Stimulated activated memory B cell treated with anti-CD40 and anti-IgM and Interleukin-4, amounts not matched to agents 10 μg/mL and 1 μg/mL and 100 μg/mL, for 72 hours (primary cell): ENCODE data around the gene NXPH3.

Source experiments
- ATAC-seq: fragments of 150-1000 bp; cut with Tn5 transposase; 2 replicates; pipeline ENCODE4 v1.10.0; 2021
- H3K27ac Mint-ChIP-seq: one replicate; pipeline ENCODE4 v1.8.0; 2022; ENCODE audit warnings: mild to moderate bottlenecking, mixed read lengths
- H3K27me3 Mint-ChIP-seq: one replicate; pipeline ENCODE4 v1.8.0; 2022; ENCODE audit warnings: mixed read lengths
- H3K36me3 Mint-ChIP-seq: one replicate; pipeline ENCODE4 v1.8.0; 2022; ENCODE audit warnings: mixed read lengths
- H3K4me1 Mint-ChIP-seq: one replicate; pipeline ENCODE4 v1.8.0; 2022; ENCODE audit warnings: mixed read lengths
- H3K4me3 Mint-ChIP-seq: one replicate; pipeline ENCODE4 v1.8.0; 2022; ENCODE audit warnings: mild to moderate bottlenecking, moderate library complexity, mixed read lengths
- H3K9me3 Mint-ChIP-seq: one replicate; pipeline ENCODE4 v1.8.0; 2022; ENCODE audit warnings: mixed read lengths

Gene NXPH3

DNA sequence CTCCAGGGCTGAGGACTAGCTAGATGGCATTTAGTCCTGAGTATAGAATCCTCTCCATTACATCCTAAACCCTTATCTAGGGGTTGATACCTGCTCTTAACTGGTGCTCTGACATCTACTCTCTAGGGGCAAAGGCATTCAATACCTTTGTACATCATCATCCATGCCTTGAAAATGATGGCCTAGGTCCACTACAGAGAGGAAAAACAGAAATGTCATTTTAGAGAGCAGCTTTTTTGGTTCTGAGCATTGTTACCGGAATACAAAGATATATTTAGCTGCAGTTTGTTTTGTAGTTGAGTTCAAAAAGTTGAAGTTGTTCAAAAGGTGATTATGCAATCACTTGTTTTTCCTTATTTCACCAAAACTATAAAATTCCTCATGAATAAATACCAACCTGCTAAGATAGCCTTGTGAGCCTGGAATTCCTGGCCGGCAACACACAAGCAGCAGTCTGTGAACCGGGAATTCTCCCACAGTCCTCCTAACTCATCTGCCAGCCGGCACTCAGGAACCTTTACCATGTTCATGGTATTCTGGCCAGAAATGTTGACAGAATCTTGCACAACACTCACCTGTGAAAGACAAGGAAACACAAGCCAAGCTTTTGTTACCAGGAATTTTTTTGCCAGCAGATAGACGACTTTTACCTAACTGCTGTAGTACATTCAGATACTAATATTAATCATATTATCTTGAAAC, 35.4 kb downstream of the NXPH3 start:
- Mint-ChIP-seq H3K9me3 (no peaks in the 10 kb centered on the region), H3K27me3 (no peaks in the 10 kb centered on the region), H3K4me1 (no peaks in the 10 kb centered on the region), H3K4me3 (no peak overlapping the region), H3K36me3 (peaks cover 53% of the 10 kb centered on the region), H3K27ac (no peak overlapping the region)
- ATAC-seq = no peak

DNA sequence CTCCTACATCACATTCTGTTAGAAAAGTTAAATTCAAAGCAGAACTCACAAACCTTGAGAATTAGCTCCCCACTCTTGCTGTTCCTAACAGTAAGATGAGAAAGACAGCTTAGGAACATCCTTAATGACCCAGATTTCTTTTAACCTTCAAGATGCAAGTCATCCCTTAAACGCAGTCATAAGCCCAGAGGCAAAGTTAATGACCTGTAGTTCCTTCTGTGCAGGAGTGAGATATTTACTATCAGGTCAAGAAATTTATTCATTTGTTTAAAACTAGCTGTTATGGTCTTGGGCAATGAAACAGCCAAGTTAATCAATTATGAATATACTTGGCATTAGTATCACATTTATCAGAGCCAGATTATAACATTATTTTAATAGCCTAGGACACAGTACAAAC, 37.1 kb downstream of the NXPH3 start:
- no peaks in the 10 kb centered on the region for H3K27me3 Mint-ChIP-seq
- ATAC-seq = no peak
- H3K9me3 Mint-ChIP-seq = no peaks in the 10 kb centered on the region
- no peaks in the 10 kb centered on the region for H3K4me1 Mint-ChIP-seq
- peaks cover 51% of the 10 kb centered on the region for H3K36me3 Mint-ChIP-seq
- no peak overlapping the region for H3K4me3 Mint-ChIP-seq
- no peak overlapping the region for H3K27ac Mint-ChIP-seq

DNA sequence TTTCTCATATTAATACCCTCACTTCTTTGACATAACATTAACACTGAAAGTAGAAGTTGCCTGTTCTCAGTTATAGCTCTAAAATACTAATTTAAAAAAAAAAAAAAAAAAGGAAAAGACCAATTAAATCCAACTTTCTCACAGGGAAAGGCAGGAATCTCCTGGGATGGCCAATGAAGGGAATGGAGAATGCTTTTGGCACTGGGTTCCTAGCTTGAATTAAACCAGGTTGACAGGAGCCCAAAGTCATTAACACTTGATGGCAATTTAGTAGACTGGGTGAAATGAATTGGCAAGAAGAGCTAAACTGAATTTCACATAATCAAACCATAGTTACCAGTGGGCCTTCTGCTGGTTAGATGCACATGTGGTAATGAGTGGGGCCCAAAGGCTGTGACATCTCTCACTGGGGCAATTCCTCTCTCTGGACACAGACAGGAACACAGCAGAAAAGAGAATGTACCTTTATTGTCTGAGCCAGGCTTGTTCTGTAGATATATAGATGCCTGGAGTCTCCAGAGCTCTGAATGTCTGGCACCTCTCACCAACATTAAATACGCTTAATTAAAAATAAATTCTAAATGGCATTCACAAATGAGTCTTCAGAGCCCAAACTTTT, 37.6 kb downstream of the NXPH3 start:
- H3K9me3 Mint-ChIP-seq = no peaks in the 10 kb centered on the region
- H3K36me3 Mint-ChIP-seq = peaks cover 49% of the 10 kb centered on the region
- H3K27ac Mint-ChIP-seq = no peak overlapping the region
- no peak for ATAC-seq
- no peaks in the 10 kb centered on the region for H3K4me1 Mint-ChIP-seq
- no peak overlapping the region for H3K4me3 Mint-ChIP-seq
- no peaks in the 10 kb centered on the region for H3K27me3 Mint-ChIP-seq

DNA sequence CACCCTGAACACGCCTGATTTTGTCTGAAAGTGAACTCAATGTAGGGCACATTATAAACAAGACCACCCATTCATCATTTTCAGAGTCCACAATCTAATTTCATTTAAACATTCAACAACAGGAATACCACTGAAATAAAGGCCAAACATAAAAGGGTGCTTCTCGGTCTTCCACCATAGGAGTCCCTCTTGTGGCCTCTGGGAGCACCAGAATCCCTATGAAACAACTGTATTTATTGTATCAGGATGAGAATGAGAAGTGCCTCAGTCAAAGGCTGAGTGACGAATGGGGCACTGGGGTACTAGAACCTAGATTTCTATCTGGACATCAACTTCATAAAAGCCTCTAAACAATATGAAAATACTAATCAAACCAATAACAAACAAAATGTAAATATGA, 40.4 kb downstream of the NXPH3 start:
- Mint-ChIP-seq H3K4me1 (no peaks in the 10 kb centered on the region), H3K4me3 (no peak overlapping the region), H3K9me3 (no peaks in the 10 kb centered on the region), H3K27me3 (no peaks in the 10 kb centered on the region), H3K27ac (no peak overlapping the region), H3K36me3 (peaks cover 29% of the 10 kb centered on the region)
- ATAC-seq = no peak

DNA sequence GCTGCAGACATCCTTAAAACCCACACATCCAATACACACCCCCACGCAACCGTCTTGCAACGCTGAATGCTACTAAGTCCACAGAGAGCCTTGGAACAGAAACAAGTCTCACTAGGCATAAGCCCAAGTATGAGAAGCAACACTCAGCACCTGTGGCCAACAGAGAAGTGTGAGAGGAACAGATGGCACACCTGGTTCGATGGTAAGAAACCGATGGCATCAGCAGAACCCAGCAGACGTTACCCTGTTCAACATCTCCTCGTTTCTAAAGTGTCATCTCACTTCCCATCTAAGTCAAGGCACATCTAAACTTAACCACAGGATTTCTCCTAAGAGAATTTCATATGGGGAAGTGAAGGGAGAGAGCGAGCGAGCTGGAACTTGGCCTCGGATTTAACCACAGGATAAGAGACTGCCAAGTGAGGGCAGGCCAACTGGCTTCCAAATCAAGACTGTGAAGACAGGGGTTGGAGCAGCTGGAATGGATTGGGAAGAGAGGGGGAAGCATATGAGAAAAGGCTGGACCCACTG, 41.0 kb downstream of the NXPH3 start:
- no peaks in the 10 kb centered on the region for H3K9me3 Mint-ChIP-seq
- no peaks in the 10 kb centered on the region for H3K4me1 Mint-ChIP-seq
- peaks cover 29% of the 10 kb centered on the region for H3K36me3 Mint-ChIP-seq
- H3K27me3 Mint-ChIP-seq = no peaks in the 10 kb centered on the region
- ATAC-seq = no peak
- no peak overlapping the region for H3K4me3 Mint-ChIP-seq
- peak overlapping the region; percentile 31 for H3K27ac Mint-ChIP-seq

DNA sequence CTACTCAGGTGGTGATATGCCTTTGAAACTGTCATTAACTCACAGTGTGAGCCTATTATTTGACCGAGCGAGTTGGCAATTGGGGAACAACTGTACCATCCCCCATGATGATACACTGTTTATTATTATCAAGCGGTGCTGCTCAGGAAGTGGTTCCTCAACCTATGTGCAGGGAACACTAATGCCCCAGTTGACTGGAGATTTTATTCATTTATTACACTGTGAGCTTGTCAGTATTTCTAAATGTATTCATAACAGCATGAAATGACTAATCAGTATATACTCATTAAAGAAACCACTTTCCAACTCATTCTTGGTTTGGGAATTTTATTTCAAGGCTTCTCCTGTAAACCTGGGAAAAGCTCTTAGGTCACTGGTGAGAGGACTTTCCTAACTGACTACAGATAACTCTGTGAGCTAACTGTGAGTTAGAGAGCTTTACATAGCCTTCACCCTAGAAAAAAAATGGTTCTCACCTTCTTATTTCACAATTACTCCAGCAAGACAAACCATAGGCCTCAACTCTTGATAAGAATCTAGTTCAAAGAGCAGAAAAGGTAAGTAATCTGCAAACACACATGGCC, 42.4 kb downstream of the NXPH3 start:
- H3K4me1 Mint-ChIP-seq = no peaks in the 10 kb centered on the region
- no peak for ATAC-seq
- no peaks in the 10 kb centered on the region for H3K27me3 Mint-ChIP-seq
- no peak overlapping the region for H3K27ac Mint-ChIP-seq
- H3K36me3 Mint-ChIP-seq = peaks cover 29% of the 10 kb centered on the region
- no peak overlapping the region for H3K4me3 Mint-ChIP-seq
- no peaks in the 10 kb centered on the region for H3K9me3 Mint-ChIP-seq

DNA sequence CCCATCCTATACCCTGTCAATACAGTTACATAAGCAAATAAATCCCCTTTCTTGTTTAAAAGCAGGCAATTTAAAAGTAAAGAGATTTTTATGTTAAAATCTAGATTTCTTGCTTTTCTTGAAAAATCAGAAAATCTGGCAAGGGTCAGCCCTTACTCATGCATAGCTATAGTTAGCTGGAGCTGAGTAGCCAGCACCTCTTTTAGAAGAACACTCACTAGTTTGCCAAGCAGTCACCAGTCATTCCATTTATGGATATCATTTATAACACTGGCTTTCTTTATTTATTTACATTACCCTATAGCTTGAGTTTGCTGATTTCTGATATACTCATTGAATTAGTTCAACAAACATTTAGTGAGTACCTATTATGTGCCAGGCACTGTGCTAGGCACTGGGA, 45.7 kb downstream of the NXPH3 start:
- ATAC-seq = no peak
- Mint-ChIP-seq H3K9me3 (no peaks in the 10 kb centered on the region), H3K4me3 (no peak overlapping the region), H3K4me1 (no peaks in the 10 kb centered on the region), H3K27me3 (no peaks in the 10 kb centered on the region), H3K36me3 (peaks cover 29% of the 10 kb centered on the region), H3K27ac (no peak overlapping the region)

DNA sequence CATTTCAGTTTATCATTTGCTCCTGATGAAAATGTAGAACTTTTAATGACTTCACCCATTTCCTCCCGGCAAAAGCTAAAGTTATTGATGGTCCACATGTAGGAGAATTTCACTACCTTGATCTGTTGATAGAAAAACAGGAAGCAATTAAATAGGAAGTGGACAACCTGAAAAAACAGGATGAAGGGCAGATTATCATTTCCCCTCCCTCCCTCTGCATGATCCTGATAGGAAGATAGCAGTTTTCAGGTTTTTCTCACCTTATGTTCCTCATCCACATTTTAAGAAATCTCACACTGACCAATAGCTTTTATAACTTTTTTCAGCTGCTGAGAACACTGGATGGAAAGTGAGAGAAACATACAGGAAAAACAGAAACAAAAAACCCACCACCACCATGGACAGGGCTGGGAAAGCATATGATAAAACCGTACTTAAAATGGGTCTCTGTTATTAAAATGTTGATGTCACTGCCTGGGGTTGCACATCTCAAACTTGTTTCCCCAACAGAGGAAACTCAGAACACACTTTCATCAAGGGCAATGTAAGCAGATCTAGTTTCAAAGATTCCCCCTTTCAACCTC, 46.4 kb downstream of the NXPH3 start:
- ATAC-seq = no peak
- Mint-ChIP-seq H3K36me3 (peaks cover 23% of the 10 kb centered on the region), H3K27me3 (no peaks in the 10 kb centered on the region), H3K27ac (no peak overlapping the region), H3K4me3 (no peak overlapping the region), H3K9me3 (no peaks in the 10 kb centered on the region), H3K4me1 (no peaks in the 10 kb centered on the region)

DNA sequence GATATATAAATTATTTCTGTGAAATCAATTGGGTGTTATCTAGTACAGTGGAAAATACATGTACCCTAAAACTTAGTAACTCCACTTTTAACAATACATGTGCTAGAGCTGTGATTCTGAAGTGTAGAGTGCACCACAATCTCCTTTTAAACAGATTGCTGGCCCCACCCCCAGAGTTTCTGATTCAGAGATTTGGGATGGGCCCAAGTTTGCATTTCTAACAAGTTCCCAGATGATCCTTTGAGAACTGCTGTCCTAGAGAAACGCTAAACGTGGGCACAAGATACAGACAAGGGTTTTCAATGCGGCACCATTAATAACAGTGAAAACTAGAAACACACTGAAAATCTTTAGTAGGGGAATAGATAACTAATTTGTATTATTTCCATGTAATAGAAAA, 49.2 kb downstream of the NXPH3 start:
- Mint-ChIP-seq H3K4me1 (no peaks in the 10 kb centered on the region), H3K9me3 (no peaks in the 10 kb centered on the region), H3K4me3 (no peak overlapping the region), H3K27ac (no peak overlapping the region), H3K36me3 (peaks cover 22% of the 10 kb centered on the region), H3K27me3 (no peaks in the 10 kb centered on the region)
- ATAC-seq = no peak

DNA sequence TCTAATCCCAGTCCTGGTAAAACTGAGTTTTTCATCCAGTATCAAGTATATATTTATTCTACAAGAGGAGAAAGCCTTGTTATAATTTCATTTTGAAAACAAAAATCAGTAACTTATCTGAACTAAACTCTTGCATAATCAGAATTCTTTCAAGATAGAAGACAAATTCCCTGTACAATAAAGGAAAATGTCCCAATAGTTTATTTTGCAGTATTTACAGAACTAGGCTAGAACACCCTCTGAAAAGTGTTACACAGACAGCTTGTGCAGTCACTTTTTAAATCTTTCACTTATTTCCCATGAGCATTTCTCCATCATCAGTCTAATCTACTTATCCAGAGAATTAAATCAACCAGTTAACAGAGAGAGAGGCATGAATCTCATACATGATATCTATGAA, 53.8 kb downstream of the NXPH3 start:
- Mint-ChIP-seq H3K36me3 (no peaks in the 10 kb centered on the region), H3K27ac (peak overlapping the region; percentile 11), H3K4me1 (peaks cover 14% of the 10 kb centered on the region), H3K27me3 (no peaks in the 10 kb centered on the region), H3K4me3 (no peak overlapping the region), H3K9me3 (no peaks in the 10 kb centered on the region)
- ATAC-seq = no peak

DNA sequence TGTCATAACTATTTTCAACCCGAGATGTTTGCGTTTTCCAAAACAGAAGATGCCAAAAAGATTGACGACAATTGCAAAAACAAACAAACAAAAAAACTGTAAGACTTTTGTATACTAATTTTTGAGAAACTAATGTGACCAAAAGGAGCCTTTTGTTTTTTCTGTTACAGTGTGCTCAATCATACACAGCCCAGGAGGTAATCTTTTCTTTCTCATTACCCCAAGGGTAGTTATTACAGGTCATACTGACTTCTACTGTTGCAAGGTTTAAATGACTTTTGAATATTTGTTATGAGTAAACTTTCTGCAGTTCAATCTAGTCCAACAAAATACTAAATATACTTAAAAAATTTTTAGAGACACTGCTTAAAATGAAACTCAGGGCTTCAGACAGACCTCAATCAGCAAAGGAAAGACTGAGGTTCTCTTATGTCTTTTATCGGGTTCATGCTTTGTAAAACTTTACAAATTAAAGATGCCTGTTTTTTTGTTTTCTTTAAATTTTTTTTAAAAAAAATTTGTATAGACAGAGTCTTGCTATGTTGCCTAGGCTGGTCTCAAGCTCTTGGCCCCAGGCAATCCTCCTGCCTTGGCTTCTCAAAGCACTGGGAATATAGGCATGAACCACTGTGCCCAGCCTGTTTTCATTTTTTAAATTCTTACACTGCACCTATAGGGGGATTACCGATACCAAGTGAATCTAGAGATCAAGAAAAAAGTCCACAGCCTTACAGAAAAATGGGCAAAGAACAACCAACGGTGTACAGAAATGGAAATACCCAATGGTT, 54.6 kb downstream of the NXPH3 start:
- peak overlapping the region; percentile 11 for H3K27ac Mint-ChIP-seq
- no peak overlapping the region for H3K4me3 Mint-ChIP-seq

DNA sequence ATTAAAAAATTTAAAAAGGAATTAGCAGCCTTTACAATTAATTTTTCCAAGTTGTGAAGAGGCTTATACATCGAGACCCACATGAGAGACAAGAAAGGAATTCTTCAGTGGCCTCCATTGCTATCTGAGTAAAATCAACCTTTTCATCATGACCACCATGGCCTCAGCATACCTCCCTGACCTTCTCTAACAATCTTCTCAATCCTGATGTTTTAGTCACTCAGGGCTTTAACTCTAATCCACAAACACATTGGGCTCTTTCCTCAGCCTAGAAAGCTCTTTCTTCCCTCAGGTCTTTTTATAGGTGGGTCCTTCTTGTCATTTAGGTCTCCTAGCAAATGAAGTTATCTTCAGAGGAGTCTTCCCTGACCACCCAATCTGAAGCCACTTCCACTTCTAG, 55.8 kb downstream of the NXPH3 start:
- peaks cover 17% of the 10 kb centered on the region for H3K4me1 Mint-ChIP-seq
- no peak overlapping the region for H3K27ac Mint-ChIP-seq
- H3K4me3 Mint-ChIP-seq = no peak overlapping the region
- ATAC-seq = no peak
- H3K9me3 Mint-ChIP-seq = no peaks in the 10 kb centered on the region
- no peaks in the 10 kb centered on the region for H3K36me3 Mint-ChIP-seq
- H3K27me3 Mint-ChIP-seq = no peaks in the 10 kb centered on the region

More for the DNA sequence above, 54.6 kb downstream of the NXPH3 start:
- H3K9me3 Mint-ChIP-seq = no peaks in the 10 kb centered on the region
- peaks cover 17% of the 10 kb centered on the region for H3K4me1 Mint-ChIP-seq
- no peak for ATAC-seq
- H3K27me3 Mint-ChIP-seq = no peaks in the 10 kb centered on the region
- H3K36me3 Mint-ChIP-seq = no peaks in the 10 kb centered on the region
